ENCODE data around the gene PADI2. TPM values are rescaled to one million over a fixed set of nuclear protein-coding genes. Genes with fewer than 3 reads are reported as not detected.
A peak's percentile ranks its signal among the peaks of the same experiment; 100 is the strongest.

PADI2 gene
- total and polyA plus RNA-seq, 4 donors, result 0.25 to 2.4 (median 0.96) TPM

- Histone ChIP-seq H3K9ac (ENCODE audit: low read depth in 1 of 2, low read length in 2 of 2) (peak overlapping the region; percentile 90 to 94), H3K4me1 (ENCODE audit: control insufficient read depth in 4 of 4, insufficient read depth in 4 of 4, low read length in 3 of 4) (peaks cover 4 to 23% (median 19%) of the 10 kb centered on the region in 4 donors), H3K27ac (ENCODE audit: low read depth in 1 of 2, low read length in 2 of 2) (peak overlapping the region; percentile 90 to 93), H3K27me3 (ENCODE audit: control insufficient read depth in 4 of 4, insufficient read depth in 4 of 4, low read length in 3 of 4) (no peaks in the 10 kb centered on the region), H3K9me3 (ENCODE audit: control insufficient read depth in 4 of 4, low read length in 3 of 4) (no peaks in the 10 kb centered on the region), H3K4me3 (ENCODE audit: low read depth in 1 of 3, low read length in 3 of 3) (peak overlapping the region; percentile 79 to 99 (median 97)), H3K36me3 (ENCODE audit: control insufficient read depth in 4 of 4, insufficient read depth in 3 of 4, low read depth in 1 of 4, low read length in 3 of 4) (peaks cover 0 to 5% (median 1%) of the 10 kb centered on the region in 4 donors)
- DNase-seq (ENCODE audit: low spot score), result no peak
- TF ChIP-seq HNF4G (IDR thresholded peaks at IDR 0.05), result no peak
- no peak for TF ChIP-seq REST (IDR thresholded peaks at IDR 0.05)
- no peak for TF ChIP-seq GABPA (IDR thresholded peaks at IDR 0.05 in 1 of 2, conservative IDR thresholded peaks at IDR 0.05 in 1 of 2)
- TF ChIP-seq FOXA2 (IDR thresholded peaks at IDR 0.05), result no peak
- no peak for TF ChIP-seq RXRA (IDR thresholded peaks at IDR 0.05)
- WGBS, result 3% methylated on average over 12 of the region's 12 CpGs
These were observed 66.1 kb downstream of the PADI2 start for GRCh38 chr1:17053086-17053684.

- DNase-seq (ENCODE audit: low spot score), result no peak
- H3K27me3 ChIP-seq (ENCODE audit: control insufficient read depth in 4 of 4, insufficient read depth in 4 of 4, low read length in 3 of 4), result no peaks in the 10 kb centered on the region
- peak overlapping the region; percentile 23 to 99 (median 79) for H3K4me3 ChIP-seq (ENCODE audit: low read depth in 1 of 3, low read length in 3 of 3)
- H3K36me3 ChIP-seq (ENCODE audit: control insufficient read depth in 4 of 4, insufficient read depth in 3 of 4, low read depth in 1 of 4, low read length in 3 of 4), result peaks cover 0 to 5% (median 1%) of the 10 kb centered on the region in 4 donors
- H3K9ac ChIP-seq (ENCODE audit: low read depth in 1 of 2, low read length in 2 of 2), result peak overlapping the region; percentile 25 to 70
- no peaks in the 10 kb centered on the region for H3K9me3 ChIP-seq (ENCODE audit: control insufficient read depth in 4 of 4, low read length in 3 of 4)
- H3K27ac ChIP-seq (ENCODE audit: low read depth in 1 of 2, low read length in 2 of 2), result peak overlapping the region; percentile 90 to 93
- TF ChIP-seq FOXA2 (IDR thresholded peaks at IDR 0.05), result no peak
- TF ChIP-seq HNF4A (conservative IDR thresholded peaks at IDR 0.05), result no peak
- no peak for TF ChIP-seq REST (IDR thresholded peaks at IDR 0.05)
- TF ChIP-seq ATF3 (IDR thresholded peaks at IDR 0.05), result no peak
- TF ChIP-seq GABPA (IDR thresholded peaks at IDR 0.05 in 1 of 2, conservative IDR thresholded peaks at IDR 0.05 in 1 of 2), result no peak
- no peak for TF ChIP-seq CTCF (IDR thresholded peaks at IDR 0.05; ENCODE audit: low read depth, low read length, missing input control)
- TF ChIP-seq MAX (IDR thresholded peaks at IDR 0.05), result no peak
- no peak for TF ChIP-seq YY1 (IDR thresholded peaks at IDR 0.05)
- no peak for TF ChIP-seq NR2F2 (IDR thresholded peaks at IDR 0.05)
- no peak for TF ChIP-seq HNF4G (IDR thresholded peaks at IDR 0.05)
- TF ChIP-seq ZBTB33 (IDR thresholded peaks at IDR 0.05), result no peak
- TF ChIP-seq RXRA (IDR thresholded peaks at IDR 0.05), result no peak
- no peak for TF ChIP-seq SP1 (IDR thresholded peaks at IDR 0.05)
- TF ChIP-seq TAF1 (conservative IDR thresholded peaks at IDR 0.05), result no peak
- peaks cover 4 to 27% (median 24%) of the 10 kb centered on the region in 4 donors for H3K4me1 ChIP-seq (ENCODE audit: control insufficient read depth in 4 of 4, insufficient read depth in 4 of 4, low read length in 3 of 4)
These were observed 66.6 kb downstream of the PADI2 start for GRCh38 chr1:17052641-17053040.

Data from liver (tissue), 9 donors.